ENCODE measurements around the gene RDX. TPM values are rescaled to one million over a fixed set of nuclear protein-coding genes. Genes with fewer than 3 reads are reported as not detected.
A peak's percentile ranks its signal among the peaks of the same experiment; 100 is the strongest.

Gene RDX
- total and polyA plus RNA-seq, 9 of the 15 experiments (the other 6 are each of a cell fraction or from before 2014, with no cell fraction given): 35.6 to 62.1 (median 54.3) TPM

GRCh38 chr11:110168033-110168803 lies 128.2 kb downstream of the RDX start:
- ChIA-PET POLR2A (no interaction called here), CTCF (ENCODE audit: low intra/inter-chr PET ratio) (interaction anchor here (0.5 kb wide), 1 partner anchor 38 kb away, joined by 7 read pairs; no protein-coding TSS in a partner anchor)
- in situ Hi-C loops (cut with MboI): no loop called here
- Histone ChIP-seq H3K27me3 (ENCODE audit: control insufficient read depth in 2 of 2, insufficient read depth in 2 of 2, low read length in 2 of 2) (no peaks in the 10 kb centered on the region), H3K27ac (ENCODE audit: extremely low read depth, low read depth, low read length) (no peak overlapping the region), H2AFZ (ENCODE audit: low read depth, low read length) (no peak overlapping the region), H3K9me1 (ENCODE audit: control insufficient read depth, insufficient read depth, low read length) (no peaks in the 10 kb centered on the region), H3K9me3 (replicated peaks; ENCODE audit: control insufficient read depth, insufficient read depth, low read depth, low read length) (no peaks in the 10 kb centered on the region), H3K4me3 (no peak overlapping the region), H3K4me2 (ENCODE audit: insufficient read depth, low read length) (no peak overlapping the region), H4K20me1 (replicated peaks; ENCODE audit: control insufficient read depth, insufficient read depth, low read length) (no peaks in the 10 kb centered on the region), H3K4me1 (replicated peaks in 1 of 2; ENCODE audit: control insufficient read depth in 2 of 2, insufficient read depth in 2 of 2, low read length in 2 of 2) (no peaks in the 10 kb centered on the region), H3K79me2 (ENCODE audit: control insufficient read depth, insufficient read depth, low read length) (no peaks in the 10 kb centered on the region), H3K36me3 (ENCODE audit: control insufficient read depth, insufficient read depth, low read length) (no peaks in the 10 kb centered on the region; the same call in 2 of the 3 replicates), H3K9ac (ENCODE audit: insufficient read depth in 1 of 2, low read depth in 2 of 2, low read length in 2 of 2) (no peak overlapping the region)
- intact Hi-C loops (cut with micrococcal nuclease): no loop called here
- DNase-seq (ENCODE audit: extremely low read depth in 1 of 4, low spot score in 3 of 4) (no peak), FAIRE-seq (peak; percentile 52), ATAC-seq (no peak)
- no TSS peak for BruUV-seq (replicated peaks)
- no peak for TF ChIP-seq HMG20A (CRISPR knock-in tag; conservative IDR thresholded peaks at IDR 0.05)
- TF ChIP-seq E2F5 (CRISPR knock-in tag; IDR thresholded peaks at IDR 0.05): no peak
- TF ChIP-seq RBM14 (IDR thresholded peaks at IDR 0.05; ENCODE audit: borderline replicate concordance, insufficient read depth, low read depth, low read length): no peak
- TF ChIP-seq MITF (IDR thresholded peaks at IDR 0.05): no peak
- TF ChIP-seq RBM17 (IDR thresholded peaks at IDR 0.05; ENCODE audit: borderline replicate concordance, low read depth, low read length): no peak
- no peak for TF ChIP-seq HDAC3 (IDR thresholded peaks at IDR 0.05; ENCODE audit: borderline replicate concordance, partially characterized antibody)
- TF ChIP-seq VEZF1 (CRISPR knock-in tag; IDR thresholded peaks at IDR 0.05): no peak
- TF ChIP-seq HIVEP1 (CRISPR knock-in tag; IDR thresholded peaks at IDR 0.05): no peak
- no peak for TF ChIP-seq ZNF184 (CRISPR knock-in tag; IDR thresholded peaks at IDR 0.05)
- TF ChIP-seq CTCF (IDR thresholded peaks at IDR 0.05 in 2 of 3, conservative IDR thresholded peaks at IDR 0.05 in 1 of 3; ENCODE audit: insufficient read depth in 2 of 3, low read depth in 1 of 3, low read length in 3 of 3): no peak
- TF ChIP-seq HMG20B (CRISPR knock-in tag; IDR thresholded peaks at IDR 0.05): no peak
- no peak for TF ChIP-seq ZNF57 (CRISPR knock-in tag; IDR thresholded peaks at IDR 0.05)
- 46% methylated on average over 5 of the region's 5 CpGs for WGBS (ENCODE audit: insufficient coverage, low coverage, missing lambda C conversion rate)

Data from K562 (cell line).